BE2C (cell line): ENCODE measurements around the gene RAB10.

Experiments used
- DNase-seq: peaks from one replicate; pipeline ENCODE4 v3.0.0-alpha.2; 2020
- H3K27me3 ChIP-seq: fragments of 250-450 bp; sonication (Bioruptor Pico); 2 replicates; pipeline ENCODE4 v1.5.1; 2020; ENCODE audit warnings: mild to moderate bottlenecking
- H3K36me3 ChIP-seq: fragments of 250-450 bp; sonication (Bioruptor Pico); 2 replicates; pipeline ENCODE4 v1.5.1; 2020; ENCODE audit warnings: mild to moderate bottlenecking
- H3K4me1 ChIP-seq: fragments of 250-450 bp; sonication (Bioruptor Pico); 2 replicates; pipeline ENCODE4 v1.5.1; 2020
- H3K4me3 ChIP-seq: 2 replicates; pipeline ENCODE4 v1.5.1; 2011; ENCODE audit warnings: low read depth, low read length
- H3K9me3 ChIP-seq: fragments of 250-450 bp; sonication (Bioruptor Pico); 2 replicates; pipeline ENCODE4 v1.5.1; 2020
- CTCF ChIP-seq: IDR thresholded peaks from 2 replicates; pipeline ENCODE4 v1.5.1; 2012; ENCODE audit warnings: mild to moderate bottlenecking, low read depth, low read length

The RAB10 gene

GRCh38 chr2:26035090-26035743 is 1.3 kb downstream of the RAB10 start:
- Histone ChIP-seq H3K27me3 (no peaks in the 10 kb centered on the region), H3K36me3 (peaks cover 19% of the 10 kb centered on the region), H3K9me3 (no peaks in the 10 kb centered on the region), H3K4me1 (no peaks in the 10 kb centered on the region), H3K4me3 (peak overlapping the region; percentile 96)
- TF ChIP-seq CTCF = no peak
- DNase-seq = no peak

- H3K4me3 ChIP-seq = no peak overlapping the region
- no peaks in the 10 kb centered on the region for H3K4me1 ChIP-seq
- peaks cover 38% of the 10 kb centered on the region for H3K36me3 ChIP-seq
- H3K27me3 ChIP-seq = no peaks in the 10 kb centered on the region
- TF ChIP-seq CTCF = no peak
- H3K9me3 ChIP-seq = no peaks in the 10 kb centered on the region
- no peak for DNase-seq
These were observed 5.9 kb downstream of the RAB10 start for GRCh38 chr2:26039603-26040323.

- Histone ChIP-seq H3K4me3 (no peak overlapping the region), H3K27me3 (no peaks in the 10 kb centered on the region), H3K9me3 (no peaks in the 10 kb centered on the region), H3K36me3 (peaks cover 35% of the 10 kb centered on the region), H3K4me1 (no peaks in the 10 kb centered on the region)
- TF ChIP-seq CTCF = no peak
- no peak for DNase-seq
These were observed 9.2 kb downstream of the RAB10 start for GRCh38 chr2:26043109-26043508.

- no peak for DNase-seq
- no peaks in the 10 kb centered on the region for H3K9me3 ChIP-seq
- no peaks in the 10 kb centered on the region for H3K4me1 ChIP-seq
- H3K27me3 ChIP-seq = no peaks in the 10 kb centered on the region
- H3K4me3 ChIP-seq = no peak overlapping the region
- peaks cover 37% of the 10 kb centered on the region for H3K36me3 ChIP-seq
- no peak for TF ChIP-seq CTCF
These were observed 10.2 kb downstream of the RAB10 start for GRCh38 chr2:26043862-26044696.

GRCh38 chr2:26048791-26049190 is 14.9 kb downstream of the RAB10 start:
- H3K27me3 ChIP-seq = no peaks in the 10 kb centered on the region
- H3K4me1 ChIP-seq = no peaks in the 10 kb centered on the region
- DNase-seq = no peak
- TF ChIP-seq CTCF = no peak
- no peaks in the 10 kb centered on the region for H3K9me3 ChIP-seq
- peaks cover 12% of the 10 kb centered on the region for H3K36me3 ChIP-seq
- no peak overlapping the region for H3K4me3 ChIP-seq
